ENCODE results near the gene TRIM7.
A peak's percentile ranks its signal among the peaks of the same experiment; 100 is the strongest.

The TRIM7 gene

DNA sequence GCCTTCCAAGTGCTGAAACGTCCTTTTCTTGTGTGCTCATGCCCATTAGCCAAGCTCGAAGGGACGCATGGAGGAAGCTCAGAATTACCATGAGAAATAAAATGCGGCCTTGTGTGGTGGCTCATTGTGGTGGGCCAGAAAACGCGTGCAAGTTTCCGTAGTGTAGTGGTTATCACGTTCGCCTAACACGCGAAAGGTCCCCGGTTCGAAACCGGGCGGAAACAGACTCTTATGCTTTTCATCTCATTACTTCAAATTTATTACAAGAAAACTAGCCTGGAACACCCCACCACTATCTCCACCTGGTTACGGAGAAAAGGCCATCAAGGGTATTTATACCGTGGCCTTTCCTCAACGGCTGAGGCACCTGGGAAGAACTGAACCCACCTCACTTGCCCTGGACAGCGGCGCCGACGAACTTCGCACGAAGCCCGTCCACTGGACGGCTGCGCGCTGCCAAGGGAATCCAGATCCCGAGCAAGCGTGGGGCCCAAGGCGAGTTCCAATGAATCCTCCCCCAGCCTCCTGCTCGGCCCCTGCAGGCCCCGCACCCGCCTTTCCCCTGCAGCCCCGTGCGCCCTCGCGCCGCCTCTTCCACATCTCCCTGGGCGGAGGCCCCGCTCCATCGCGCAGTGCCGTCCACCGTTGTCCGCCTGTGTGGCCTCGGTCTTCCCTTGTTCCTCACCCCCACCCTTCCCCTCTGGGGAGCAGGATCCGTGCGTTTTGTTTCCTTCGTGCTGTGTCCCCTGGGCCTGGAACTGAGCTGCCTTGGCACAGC is 35.3 kb downstream of the TRIM7 start:
- peak; percentile 65 for DNase-seq

- DNase-seq = no peak
Observed at GRCh38 chr5:181168595-181169118, 36.3 kb downstream of the TRIM7 start.

GRCh38 chr5:181167814-181168488 is 37.0 kb downstream of the TRIM7 start:
- peak; percentile 71 for DNase-seq

GRCh38 chr5:181166812-181167733 is 37.9 kb downstream of the TRIM7 start:
- no peak for DNase-seq

GRCh38 chr5:181164076-181164952 is 40.7 kb downstream of the TRIM7 start:
- no peak for DNase-seq

GRCh38 chr5:181163487-181164075 is 41.4 kb downstream of the TRIM7 start:
- no peak for DNase-seq

- DNase-seq = no peak
Observed at GRCh38 chr5:181161534-181162175, 43.3 kb downstream of the TRIM7 start.

DNA sequence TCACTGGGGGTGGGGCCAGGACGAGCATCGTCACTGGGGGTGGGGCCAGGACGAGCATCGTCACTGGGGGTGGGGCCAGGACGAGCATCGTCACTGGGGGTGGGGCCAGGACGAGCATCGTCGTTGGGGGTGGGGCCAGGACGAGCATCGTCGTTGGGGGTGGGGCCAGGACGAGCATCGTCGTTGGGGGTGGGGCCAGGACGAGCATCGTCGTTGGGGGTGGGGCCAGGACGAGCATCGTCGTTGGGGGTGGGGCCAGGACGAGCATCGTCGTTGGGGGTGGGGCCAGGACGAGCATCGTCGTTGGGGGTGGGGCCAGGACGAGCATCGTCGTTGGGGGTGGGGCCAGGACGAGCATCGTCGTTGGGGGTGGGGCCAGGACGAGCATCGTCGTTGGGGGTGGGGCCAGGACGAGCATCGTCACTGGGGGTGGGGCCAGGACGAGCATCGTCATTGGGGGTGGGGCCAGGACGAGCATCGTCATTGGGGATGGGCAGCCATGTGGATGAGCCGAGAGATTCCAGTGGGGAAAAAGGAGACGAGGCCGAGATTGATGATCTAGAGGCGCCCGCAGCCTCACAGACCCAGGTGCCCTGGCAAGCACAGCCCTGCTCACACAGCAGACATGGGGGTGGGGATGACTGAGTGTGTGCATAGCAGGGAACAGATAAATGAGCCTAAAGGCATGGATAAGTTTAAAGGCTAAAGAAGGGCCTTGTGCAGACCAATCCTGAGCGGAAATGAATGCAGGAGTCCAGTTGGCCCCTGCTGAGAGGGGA is 44.1 kb downstream of the TRIM7 start:
- peak; percentile 46 for DNase-seq

GRCh38 chr5:181160152-181160754 is 44.7 kb downstream of the TRIM7 start:
- peak; percentile 56 for DNase-seq

- DNase-seq = peak; percentile 85
Observed at GRCh38 chr5:181159286-181160151, 45.5 kb downstream of the TRIM7 start.

- DNase-seq = no peak
Observed at GRCh38 chr5:181158869-181159268, 46.1 kb downstream of the TRIM7 start.

DNA sequence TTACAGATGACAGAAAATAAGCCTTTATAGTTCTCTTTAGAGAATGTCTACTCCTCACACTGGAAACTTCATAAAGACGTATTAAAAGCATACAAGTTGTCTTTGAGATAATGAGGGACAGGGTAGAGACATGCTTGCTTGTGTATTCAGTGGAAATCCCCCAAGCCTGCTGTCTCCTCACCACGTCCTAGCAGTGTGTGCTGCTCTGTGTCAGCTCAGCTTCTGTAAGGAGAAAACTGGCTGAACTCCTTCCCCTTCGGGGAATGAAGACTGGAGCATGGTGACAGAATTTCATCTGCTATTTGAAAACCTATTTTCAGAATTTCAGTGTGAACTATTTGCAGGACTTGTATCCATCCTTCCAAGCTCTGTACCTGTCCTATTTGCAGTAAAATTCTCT is 48.2 kb downstream of the TRIM7 start:
- DNase-seq = no peak

GRCh38 chr5:181153814-181154213 is 51.2 kb downstream of the TRIM7 start:
- no peak for DNase-seq

GRCh38 chr5:181152406-181152805 is 52.6 kb downstream of the TRIM7 start:
- DNase-seq = no peak

- DNase-seq = no peak
Observed at GRCh38 chr5:181151146-181151545, 53.9 kb downstream of the TRIM7 start.

DNA sequence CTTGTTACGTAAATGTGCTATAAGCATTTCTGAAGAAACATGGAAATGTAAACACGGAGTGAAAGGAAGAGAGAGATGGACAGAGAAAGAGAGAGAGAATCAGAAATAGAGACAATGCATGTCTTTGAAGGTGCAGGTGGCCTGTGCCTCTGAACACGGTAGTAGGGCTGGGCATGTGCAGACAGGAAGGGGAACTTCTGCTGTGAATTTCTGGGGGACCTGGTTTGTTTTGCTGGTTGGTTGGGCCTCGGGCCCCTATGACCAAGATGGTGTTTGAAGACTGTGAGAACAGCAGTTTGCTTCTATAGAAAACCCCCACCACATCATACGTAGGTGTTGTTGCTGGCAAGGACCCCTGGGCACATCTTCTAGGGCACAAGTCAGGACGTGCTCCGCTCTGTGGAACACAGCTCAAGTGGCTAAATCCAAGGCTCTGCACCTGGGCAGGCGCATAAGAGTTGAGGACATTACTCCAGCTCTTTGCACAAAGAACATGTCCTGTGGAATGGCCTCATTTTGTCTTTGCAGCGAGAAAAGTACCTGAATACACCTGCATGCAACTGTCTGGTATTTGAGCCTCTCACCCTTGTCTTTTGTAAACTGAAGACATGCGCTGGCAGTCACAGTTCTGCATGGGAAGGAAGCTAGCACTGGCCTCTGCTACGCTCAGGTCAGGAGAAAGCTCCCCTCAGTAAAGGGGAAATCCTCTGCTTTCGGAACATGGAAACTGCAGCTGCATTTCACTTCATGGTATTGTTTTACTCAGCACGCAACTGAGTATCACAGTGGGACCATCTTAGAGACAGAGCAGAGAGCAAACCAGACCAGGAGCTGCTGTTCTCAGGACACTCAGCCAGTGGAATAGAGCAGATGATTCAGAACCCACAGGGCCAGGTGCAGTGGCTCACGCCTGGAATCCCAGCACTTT is 54.9 kb downstream of the TRIM7 start:
- no peak for DNase-seq

DNA sequence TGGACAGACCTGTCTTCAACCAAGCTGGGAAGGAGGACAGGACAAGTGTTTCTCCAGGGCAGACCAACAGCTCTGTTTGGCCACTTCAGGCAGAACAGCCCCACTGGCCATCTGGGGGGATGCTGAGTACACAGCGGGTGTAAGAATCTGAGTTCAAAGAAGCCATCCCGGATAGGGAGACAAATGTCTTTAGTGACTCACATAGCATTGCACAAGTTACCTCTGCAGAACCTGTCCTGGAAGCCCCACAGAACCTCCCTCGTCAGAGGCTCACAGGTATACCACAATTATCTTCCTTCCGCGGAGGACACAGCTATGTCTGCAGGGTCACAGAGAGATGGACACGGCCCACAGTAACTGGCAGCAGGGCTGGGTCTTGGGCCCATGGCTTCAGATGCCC is 55.6 kb downstream of the TRIM7 start:
- no peak for DNase-seq

Data from 8988T (cell line).